Raji (cell line): ENCODE measurements around the gene PDZD4.

Experiments used
- POLR2A ChIP-seq: IDR thresholded peaks from 2 replicates; pipeline ENCODE4 v1.6.1; 2011; ENCODE audit warnings: low read depth, low read length, control low read depth; ENCODE audit not compliant: insufficient read depth

The PDZD4 gene

DNA sequence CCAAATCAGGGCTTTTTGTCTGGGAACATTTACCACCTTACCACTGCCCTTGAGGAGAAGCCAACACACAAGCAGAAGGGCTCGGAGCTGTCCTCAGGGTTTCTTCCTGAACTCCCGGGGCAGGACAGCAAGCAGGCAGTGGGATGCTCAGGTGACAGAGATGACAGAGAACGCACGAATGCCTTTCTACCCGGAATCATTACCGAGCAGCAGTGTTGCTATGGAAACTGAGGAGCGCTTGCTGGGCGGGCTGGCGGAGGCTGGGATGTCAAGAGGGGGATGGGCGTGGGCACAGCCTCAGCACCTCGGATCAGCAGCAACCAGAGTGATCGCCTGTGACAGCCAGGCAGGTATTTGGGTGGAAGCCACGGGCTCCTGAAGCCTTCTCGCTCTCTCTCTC lies 18.1 kb downstream of the PDZD4 start:
- TF ChIP-seq POLR2A, result no peak

DNA sequence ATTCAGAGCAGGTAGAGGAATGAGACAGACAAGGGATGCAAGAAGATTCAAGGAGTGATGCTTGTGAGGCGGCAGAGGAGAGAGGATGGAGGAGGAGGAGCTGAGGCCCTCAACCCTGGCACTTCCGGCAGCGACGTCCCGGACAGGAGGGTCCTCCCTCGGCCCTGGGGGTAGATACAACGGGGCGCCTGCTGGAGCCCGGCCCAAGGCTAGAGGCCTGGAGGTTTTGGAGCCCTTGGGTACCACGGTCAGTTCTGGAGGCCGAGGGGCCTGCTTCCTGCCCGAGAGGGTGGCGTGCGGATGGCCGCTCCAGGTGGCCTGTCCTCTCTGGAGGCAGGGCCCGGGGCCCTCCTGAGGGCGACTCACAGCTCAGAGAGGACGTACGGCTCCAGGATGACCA lies 22.4 kb downstream of the PDZD4 start:
- no peak for TF ChIP-seq POLR2A

DNA sequence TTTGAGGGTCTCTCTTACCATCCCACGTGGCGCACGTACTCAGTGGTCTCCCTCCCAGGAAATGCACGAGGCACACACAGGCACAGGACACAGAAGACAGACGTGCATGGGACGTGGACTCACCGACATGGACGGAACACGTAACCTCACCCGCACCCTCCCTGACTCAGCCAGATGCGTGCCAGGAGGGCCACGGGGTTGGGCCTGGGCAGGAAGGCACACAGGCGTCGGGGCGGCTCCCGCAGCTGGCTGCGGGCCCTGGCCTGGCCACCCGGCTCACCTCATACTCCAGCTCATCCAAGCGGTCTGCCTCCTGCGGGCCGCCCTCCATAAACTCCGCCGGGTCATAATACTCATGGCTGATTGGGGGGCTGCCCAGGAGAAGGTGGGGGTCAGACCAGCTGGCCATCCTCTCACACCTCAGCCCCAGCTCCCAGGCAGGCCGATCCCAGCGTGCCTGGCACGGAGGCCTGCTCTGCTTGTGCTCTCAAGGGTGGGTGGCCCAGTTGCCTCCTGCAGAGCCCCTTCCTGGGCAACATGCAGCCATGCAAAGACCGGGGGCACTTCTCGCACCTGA lies 23.3 kb downstream of the PDZD4 start:
- no peak for TF ChIP-seq POLR2A

DNA sequence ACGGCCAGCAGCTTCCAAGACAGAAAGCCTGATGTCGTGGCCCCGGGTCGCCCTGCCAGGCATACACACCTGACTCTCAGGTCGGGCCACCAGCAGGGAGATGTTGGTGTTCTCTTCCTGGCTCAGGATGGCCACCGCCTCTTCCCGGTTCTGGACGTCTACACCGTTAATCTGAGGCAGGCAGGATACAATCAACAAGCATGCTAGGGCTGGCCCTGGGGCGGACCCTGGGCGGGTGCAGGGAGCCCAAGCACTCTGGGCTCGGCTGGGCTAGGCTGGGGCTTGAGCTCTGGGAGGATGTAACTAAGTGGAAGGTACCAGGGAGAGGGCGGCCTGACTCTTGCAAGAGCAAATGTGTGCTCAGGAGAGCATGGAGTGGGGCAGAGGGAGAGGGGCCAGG lies 24.9 kb downstream of the PDZD4 start:
- no peak for TF ChIP-seq POLR2A

DNA sequence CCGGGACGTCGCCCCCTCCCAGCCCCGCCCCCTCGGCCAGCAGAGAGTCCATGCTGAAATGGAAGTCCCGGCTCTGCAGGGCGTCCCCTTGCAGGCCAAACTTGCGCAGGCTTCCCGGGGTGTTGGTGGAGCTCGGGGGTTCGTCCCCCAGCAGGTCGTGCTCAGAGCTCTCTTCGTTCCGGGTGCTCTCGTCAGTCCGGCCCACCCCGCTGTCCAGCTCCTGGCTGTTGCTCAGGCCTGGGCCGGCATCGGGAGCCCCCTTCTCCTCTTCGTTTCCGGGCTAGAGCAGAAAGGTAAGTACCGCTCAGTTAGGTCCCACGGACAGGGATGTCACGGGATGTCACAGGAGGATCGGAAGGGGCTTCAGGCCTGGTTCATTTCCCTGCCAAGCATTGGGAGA lies 25.7 kb downstream of the PDZD4 start:
- no peak for TF ChIP-seq POLR2A

DNA sequence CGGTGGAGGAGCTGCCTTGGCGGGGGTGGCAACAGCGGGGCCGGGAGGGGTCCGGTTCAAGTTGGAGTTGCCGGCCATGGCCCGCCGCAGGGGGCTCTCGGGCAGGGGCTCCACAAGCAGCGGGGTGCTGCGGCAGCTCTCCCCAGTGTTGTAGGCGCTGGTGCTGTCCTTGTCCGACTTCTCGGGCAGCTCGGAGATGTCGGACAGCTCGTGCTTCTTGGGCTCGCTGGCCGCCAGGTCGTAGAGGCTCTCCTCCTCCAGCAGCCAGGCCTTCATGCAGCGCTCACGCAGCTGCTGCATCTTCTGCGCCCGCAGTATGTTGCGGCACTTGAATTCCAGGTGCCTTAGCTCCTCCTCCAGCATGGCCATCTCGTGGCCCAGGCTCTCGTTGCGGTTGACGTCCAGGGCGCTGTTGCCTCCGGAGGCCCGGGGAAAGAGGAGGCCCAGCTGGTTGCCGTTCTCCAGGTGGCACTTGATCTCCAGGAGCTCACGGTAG lies 26.2 kb downstream of the PDZD4 start:
- TF ChIP-seq POLR2A, result no peak

DNA sequence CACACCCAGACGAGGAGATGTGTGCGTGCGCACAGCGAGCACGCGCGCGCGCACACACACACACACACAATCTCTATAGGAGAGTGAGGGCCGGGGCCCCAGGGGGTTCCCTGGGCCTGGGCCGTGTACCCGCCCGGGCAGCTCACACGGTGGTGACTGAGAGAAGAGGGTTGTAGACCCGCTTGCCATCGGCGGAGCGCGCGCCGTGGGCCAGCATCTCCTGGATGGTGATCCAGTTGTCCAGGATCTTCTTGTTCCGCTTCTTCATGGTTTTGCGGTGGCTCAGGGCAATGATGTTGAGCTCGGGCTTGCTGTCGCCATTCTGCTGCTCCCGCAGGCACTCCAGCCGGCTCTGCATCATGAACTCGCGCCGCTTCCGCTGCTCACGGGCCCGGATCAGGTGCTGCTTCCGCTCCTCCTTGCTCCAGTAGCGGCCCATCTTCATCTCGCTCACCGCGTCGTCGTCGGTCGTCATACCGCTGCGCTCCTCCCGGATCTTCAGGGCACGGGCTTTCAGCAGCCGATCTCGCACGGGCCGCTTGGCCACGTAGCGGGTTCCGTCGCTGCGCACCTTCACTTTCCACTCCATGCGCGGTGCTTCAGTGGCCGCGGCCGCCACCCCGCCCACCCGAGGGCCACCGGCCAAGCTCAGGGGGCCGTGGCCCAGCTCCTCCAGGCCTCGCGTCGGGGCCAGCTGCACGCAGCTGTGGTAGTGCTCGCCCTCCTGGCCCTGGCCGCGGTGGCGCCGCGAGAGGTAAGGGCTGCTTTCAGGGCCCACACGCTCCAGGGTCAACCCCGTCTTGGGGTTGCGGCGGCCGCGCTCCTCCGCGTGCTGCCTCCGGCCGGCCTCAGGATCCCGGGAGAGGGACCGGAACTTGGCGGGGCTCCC lies 26.9 kb downstream of the PDZD4 start:
- TF ChIP-seq POLR2A, result no peak

DNA sequence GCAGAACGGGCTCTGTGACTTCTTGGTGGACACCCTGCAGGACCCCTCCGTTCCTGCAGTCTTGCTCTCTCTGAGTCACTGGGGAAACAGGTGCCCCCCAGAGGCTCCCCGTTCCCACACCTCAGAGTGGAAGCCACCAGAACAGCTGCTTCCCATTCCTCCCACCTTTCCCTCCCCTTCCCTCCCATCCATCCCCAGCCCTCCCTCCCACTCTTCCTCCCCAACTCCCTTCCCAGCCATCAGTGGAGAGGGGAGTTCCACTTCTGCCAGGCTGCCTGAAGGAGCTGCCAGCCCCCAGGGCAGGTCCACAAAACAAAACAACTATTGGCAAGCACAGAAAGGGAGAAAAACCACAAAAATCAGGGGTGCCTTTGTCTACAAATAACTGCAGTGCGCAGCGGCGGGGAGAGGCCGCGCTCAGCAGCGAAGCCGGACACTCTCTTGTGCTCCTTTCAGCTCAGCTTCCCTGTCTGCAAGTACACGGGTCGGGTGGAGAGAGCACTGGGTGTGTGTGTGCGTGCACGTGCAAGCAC lies 27.8 kb downstream of the PDZD4 start:
- TF ChIP-seq POLR2A, result no peak

DNA sequence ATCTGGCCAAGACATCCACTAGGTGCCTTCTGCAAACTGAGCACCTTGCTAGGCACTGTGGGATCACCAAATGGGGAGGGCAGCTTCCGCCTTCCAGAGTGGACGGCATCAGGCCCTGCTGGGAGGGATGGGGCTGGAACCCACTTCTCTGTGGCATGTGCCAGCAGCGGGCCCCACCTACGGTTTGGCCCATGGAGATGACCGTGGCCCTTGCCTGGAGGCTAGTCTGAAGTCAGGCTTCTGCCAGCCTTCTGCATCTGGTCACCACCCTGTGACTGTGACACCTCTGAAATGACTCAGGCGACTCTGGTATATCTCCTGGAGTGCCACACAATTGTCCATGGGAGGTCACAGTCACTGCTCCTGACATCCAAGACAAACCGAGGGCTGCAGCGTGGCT lies 28.7 kb downstream of the PDZD4 start:
- TF ChIP-seq POLR2A, result no peak

DNA sequence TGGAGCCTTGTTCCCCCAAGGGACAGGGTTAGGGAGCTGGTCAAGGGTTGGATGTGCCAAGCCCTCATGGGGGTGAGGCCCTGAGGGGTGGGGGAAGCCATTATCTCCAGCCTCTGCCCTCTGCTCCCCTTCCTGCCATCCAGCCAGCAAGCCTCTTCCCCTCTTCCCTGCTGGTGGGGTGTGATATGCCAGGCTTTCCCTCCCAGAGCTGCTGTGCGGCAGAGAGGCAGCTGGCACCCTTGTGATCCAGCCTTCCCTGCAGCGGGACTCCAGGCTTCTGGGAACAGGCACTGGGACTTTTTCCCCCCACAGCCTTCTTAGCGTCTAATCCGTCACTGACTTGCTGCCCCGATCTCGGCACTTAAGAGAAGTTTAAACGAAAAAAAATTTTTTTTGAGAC lies 29.6 kb downstream of the PDZD4 start:
- TF ChIP-seq POLR2A, result no peak; the same call in 1 of the 2 replicates

DNA sequence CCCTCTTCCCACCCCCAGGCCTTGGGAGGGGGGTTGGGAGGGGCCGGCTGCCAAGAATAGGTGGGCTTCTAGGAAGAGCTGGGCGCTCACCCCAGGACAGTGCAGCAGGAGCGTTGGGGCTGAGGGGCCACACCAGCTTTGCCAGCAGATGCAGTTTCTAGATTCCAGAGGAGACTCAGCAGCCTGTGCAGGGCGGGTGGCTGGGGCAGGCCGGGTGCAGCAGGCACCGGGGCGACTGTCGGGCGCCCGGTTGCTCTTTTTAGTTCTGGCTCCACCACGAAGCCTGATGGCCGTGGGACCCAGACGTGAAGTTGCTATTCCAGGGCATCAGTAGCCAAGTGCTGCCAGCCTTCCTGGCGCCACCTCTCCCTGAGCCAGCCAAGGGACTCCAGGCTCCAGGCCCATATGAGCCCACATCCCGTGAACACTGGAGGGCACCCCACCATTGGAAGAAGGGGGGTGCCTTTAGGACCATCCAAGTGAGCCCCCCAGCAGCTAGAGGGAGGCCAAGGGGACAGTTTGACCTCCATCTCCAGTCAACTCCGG lies 30.1 kb downstream of the PDZD4 start:
- TF ChIP-seq POLR2A, result no peak

DNA sequence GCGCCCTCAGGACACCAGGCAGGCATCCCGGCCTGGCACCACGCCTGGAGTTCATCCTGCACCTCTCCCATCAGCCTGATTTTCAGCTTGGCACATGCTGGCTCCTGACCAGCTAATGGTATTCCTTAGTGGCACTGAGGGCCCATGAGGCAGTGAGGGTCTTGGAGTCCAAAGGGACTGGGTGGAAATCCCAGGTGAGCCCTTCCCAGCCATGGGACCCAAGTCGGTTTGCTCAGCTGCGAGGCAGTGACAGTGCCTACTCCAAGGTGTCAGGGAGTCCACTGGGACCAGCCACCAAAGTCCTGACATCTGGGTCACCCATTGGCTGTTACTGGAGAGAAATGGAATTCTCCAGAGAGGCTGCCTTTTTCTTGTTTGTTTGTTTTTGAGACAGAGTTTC lies 31.0 kb downstream of the PDZD4 start:
- no peak for TF ChIP-seq POLR2A

DNA sequence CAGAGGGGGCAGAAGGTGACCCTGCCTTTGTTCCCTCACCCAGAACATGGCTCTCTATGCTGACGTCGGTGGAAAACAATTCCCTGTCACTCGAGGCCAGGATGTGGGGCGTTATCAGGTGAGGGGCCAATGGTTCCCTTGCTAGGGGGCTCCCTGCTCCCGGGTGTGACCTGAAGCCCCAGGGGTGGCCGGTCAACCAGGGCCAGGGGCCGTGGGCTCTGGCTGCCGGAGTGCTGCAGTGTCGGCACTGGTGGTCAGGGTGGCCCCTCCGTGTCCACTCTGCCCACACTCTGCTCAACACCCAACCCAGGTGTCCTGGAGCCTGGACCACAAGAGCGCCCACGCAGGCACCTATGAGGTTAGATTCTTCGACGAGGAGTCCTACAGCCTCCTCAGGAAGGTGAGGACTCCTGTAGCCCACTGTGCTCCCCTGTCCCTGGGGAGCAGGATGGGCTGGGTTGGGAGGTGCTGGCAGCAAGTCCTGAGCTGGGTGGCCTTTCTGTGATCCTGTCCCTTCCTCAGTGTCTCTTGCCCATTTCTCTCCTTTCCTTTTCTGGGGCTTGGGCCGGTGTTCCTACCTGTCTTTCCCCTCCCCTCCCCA lies 32.8 kb downstream of the PDZD4 start:
- TF ChIP-seq POLR2A, result no peak

DNA sequence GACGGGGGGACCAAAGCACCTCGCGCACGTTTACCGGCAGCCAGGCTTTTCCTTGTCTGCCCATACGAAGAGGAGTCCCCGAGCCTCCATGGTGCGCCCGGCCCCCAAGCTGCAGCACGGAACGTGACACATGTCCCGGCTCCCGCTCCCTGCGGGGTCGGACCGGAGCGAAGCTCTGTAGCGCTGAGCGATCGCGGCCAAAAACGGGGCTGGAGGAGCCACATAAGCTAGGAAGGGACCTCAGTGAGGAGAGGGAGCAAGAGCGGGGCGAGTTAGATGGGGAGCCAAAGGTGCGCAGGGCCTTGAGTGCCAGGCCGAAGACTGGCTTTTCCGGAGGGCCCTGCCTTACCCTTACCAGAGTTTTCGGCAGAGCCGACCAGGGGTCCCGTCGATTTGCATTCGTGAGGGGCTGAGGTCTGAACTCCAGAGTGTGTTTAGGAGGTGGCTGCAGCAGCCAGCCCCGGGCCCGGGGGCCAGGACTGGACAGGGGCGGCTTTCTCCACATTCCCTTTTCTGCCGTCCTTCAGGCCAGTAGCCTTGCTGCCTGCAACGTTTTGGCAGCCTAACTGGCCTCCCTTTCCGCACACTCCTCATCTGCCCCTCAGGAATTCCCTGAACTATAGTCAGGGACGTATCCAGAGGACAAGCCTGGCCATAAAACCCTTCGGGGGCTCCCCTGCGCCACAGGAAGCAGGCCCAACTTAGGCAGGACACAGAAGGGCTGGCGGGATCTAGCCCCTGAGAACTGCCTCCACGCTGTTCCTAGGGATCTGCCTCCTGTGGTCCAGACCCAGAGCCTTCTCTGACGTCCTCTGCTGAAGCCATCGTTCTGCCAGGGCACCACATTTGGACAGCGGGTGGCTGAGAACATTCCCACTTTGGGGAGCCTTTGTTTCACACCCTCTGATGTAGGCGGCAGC lies 35.2 kb downstream of the PDZD4 start:
- TF ChIP-seq POLR2A, result no peak
